Neural progenitor cell (in vitro differentiated cells): ENCODE data around the gene UBE2L6.

ENCODE experiments used
- CTCF ChIP-seq: fragments of 200-600 bp; sonication (generic); IDR thresholded peaks from 2 replicates; pipeline ENCODE4 v1.5.1; 2017; ENCODE audit warnings: antibody characterized with exemption, mild to moderate bottlenecking
- EZH2 ChIP-seq: fragments of 200-600 bp; sonication (generic); IDR thresholded peaks from 2 replicates; pipeline ENCODE4 v1.6.1; 2017; ENCODE audit warnings: antibody characterized with exemption, mild to moderate bottlenecking, moderate library complexity

GRCh38 chr11:57547854-57548377 lies 19.6 kb downstream of the UBE2L6 start:
- no peak for TF ChIP-seq CTCF
- TF ChIP-seq EZH2 = no peak
